K562 (cell line): ENCODE data around the gene TMCC2. TPM values are rescaled to one million over a fixed set of nuclear protein-coding genes. Genes with fewer than 3 reads are reported as not detected.

Experiments
- ATAC-seq: fragments of 200-7000 bp; cut with Tn5 transposase; 3 replicates; pipeline ENCODE4 v1.9.1; 2020; ENCODE audit warnings: moderate library complexity
- BruUV-seq: library from RNA; stranded (reverse); fragments of 400-500 nt; replicated peaks from 2 replicates; lab custom pipeline; 2021; lab: Mats Ljungman, UMichigan
- CTCF ChIA-PET: fragments of 300-600 bp; formaldehyde crosslinking; extraction: SDS; loops from one replicate; lab custom pipeline; 2021; ENCODE audit warnings: low intra/inter-chr PET ratio; lab: Yijun Ruan, JAX
- POLR2A ChIA-PET: fragments of 300-600, 350-650 bp; sonication (Branson Sonifier 250); formaldehyde crosslinking; extraction: SDS; loops from one replicate; lab custom pipeline; 2021; ENCODE audit warnings: antibody characterized with exemption, inconsistent platforms; lab: Yijun Ruan, JAX
- DNase-seq, 4 experiments: peaks; one replicate each; pipeline versions ENCODE4 v3.0.0 to v3.0.0-alpha.2; 2011 to 2018; ENCODE audit warnings: low spot score in 3 of 4, mixed read lengths in 3 of 4; ENCODE audit errors: extremely low read depth in 1 of 4
- FAIRE-seq: peaks from 2 replicates; lab custom pipeline; 2011; peaks lifted over from hg19 to GRCh38; lab: Jason Lieb, UNC
- H2AFZ ChIP-seq: 2 replicates; pipeline ENCODE4 v1.6.0; 2011; ENCODE audit warnings: low read depth, low read length, control low read depth, inconsistent platforms
- H3K27ac ChIP-seq: fragments of 200-600 bp; 3 replicates; pipeline ENCODE4 v1.8.0; 2011; ENCODE audit warnings: low read depth, mild to moderate bottlenecking, control low read depth, inconsistent platforms, low read length, moderate library complexity, mixed read lengths; ENCODE audit errors: extremely low read depth
- H3K27me3 ChIP-seq, 2 experiments: fragments of 300-600 bp in 1 of 2; 2 replicates in 1 of 2; 3 replicates in 1 of 2; pipeline versions ENCODE4 v1.6.0 to v1.8.0; 2011; ENCODE audit warnings: inconsistent platforms in 2 of 2, low read length in 2 of 2, mild to moderate bottlenecking in 1 of 2, mixed read lengths in 1 of 2, moderate library complexity in 1 of 2; ENCODE audit not compliant: control insufficient read depth in 2 of 2, insufficient read depth in 2 of 2
- H3K36me3 ChIP-seq: fragments of 300-600 bp; 3 replicates; pipeline ENCODE4 v1.8.0; 2011; ENCODE audit warnings: mild to moderate bottlenecking, low read length, inconsistent platforms; ENCODE audit not compliant: control insufficient read depth, insufficient read depth
- H3K4me1 ChIP-seq, 2 experiments: fragments of 200-600 bp in 1 of 2; replicated peaks in 1 of 2; 2 replicates in 1 of 2; 3 replicates in 1 of 2; pipeline versions ENCODE4 v1.5.1 to v1.8.0; 2011; ENCODE audit warnings: inconsistent platforms in 2 of 2, low read length in 2 of 2, mild to moderate bottlenecking in 1 of 2, mixed read lengths in 1 of 2, moderate library complexity in 1 of 2; ENCODE audit not compliant: control insufficient read depth in 2 of 2, insufficient read depth in 2 of 2
- H3K4me2 ChIP-seq: 2 replicates; pipeline ENCODE4 v1.6.1; 2011; ENCODE audit warnings: low read length, control low read depth, inconsistent platforms, mixed read lengths; ENCODE audit not compliant: insufficient read depth
- H3K4me3 ChIP-seq: fragments of 200-600 bp; sonication (generic), shearing (Covaris generic); 2 replicates; pipeline ENCODE4 v1.5.1; 2016; ENCODE audit warnings: control low read depth, inconsistent platforms
- H3K79me2 ChIP-seq: fragments of 200-600 bp; 3 replicates; pipeline ENCODE4 v1.8.0; 2011; ENCODE audit warnings: low read length, inconsistent platforms; ENCODE audit not compliant: control insufficient read depth, insufficient read depth
- H3K9ac ChIP-seq, 2 experiments: 2 replicates each; pipeline versions ENCODE4 v1.6.0 to v1.6.1; 2011; ENCODE audit warnings: low read depth in 2 of 2, low read length in 2 of 2, control low read depth in 1 of 2, inconsistent platforms in 1 of 2, mild to moderate bottlenecking in 1 of 2, mixed read lengths in 1 of 2; ENCODE audit not compliant: insufficient read depth in 1 of 2
- H3K9me1 ChIP-seq: one replicate; pipeline ENCODE4 v1.6.0; 2011; ENCODE audit warnings: inconsistent platforms, mild to moderate bottlenecking, low read length, moderate library complexity; ENCODE audit not compliant: control insufficient read depth, insufficient read depth
- H3K9me3 ChIP-seq: replicated peaks from 2 replicates; pipeline ENCODE4 v1.5.1; 2011; ENCODE audit warnings: low read depth, low read length, inconsistent platforms; ENCODE audit not compliant: control insufficient read depth, insufficient read depth
- H4K20me1 ChIP-seq: replicated peaks from 2 replicates; pipeline ENCODE4 v1.6.1; 2011; ENCODE audit warnings: low read length, inconsistent platforms, mixed read lengths; ENCODE audit not compliant: control insufficient read depth, insufficient read depth
- BMI1 ChIP-seq: fragments of 150-350 bp; IDR thresholded peaks from 2 replicates; pipeline ENCODE4 v1.6.1; 2014; ENCODE audit warnings: low read length
- CEBPB ChIP-seq: fragments of 450-650 bp; IDR thresholded peaks from 2 replicates; pipeline ENCODE4 v1.6.1; 2016; ENCODE audit warnings: missing genetic modification characterization, missing compliant biosample characterization
- CREB1 ChIP-seq, 2 experiments: sonication (generic) in 1 of 2; formaldehyde crosslinking in 1 of 2; IDR thresholded peaks; 2 replicates each; pipeline versions ENCODE4 v1.6.1 to v1.8.0; 2012 to 2022; ENCODE audit warnings: inconsistent platforms in 1 of 2, mild to moderate bottlenecking in 1 of 2, missing genetic modification reagents in 1 of 2, moderate library complexity in 1 of 2
- DMBX1 ChIP-seq: fragments of 250-450 bp; sonication (Bioruptor Pico); IDR thresholded peaks from 2 replicates; pipeline ENCODE4 v1.8.0; 2022; ENCODE audit warnings: inconsistent platforms, mild to moderate bottlenecking, moderate library complexity, borderline replicate concordance
- E2F8 ChIP-seq: fragments of 450-650 bp; IDR thresholded peaks from 2 replicates; pipeline ENCODE4 v1.7.1; 2018; ENCODE audit warnings: mild to moderate bottlenecking, low read depth; ENCODE audit not compliant: partially characterized antibody
- ESRRB ChIP-seq: fragments of 250-450 bp; sonication (Bioruptor Pico); IDR thresholded peaks from 2 replicates; pipeline ENCODE4 v1.5.0; 2020; ENCODE audit warnings: mild to moderate bottlenecking, moderate library complexity, borderline replicate concordance
- GABPB1 ChIP-seq: sonication (generic); formaldehyde crosslinking; IDR thresholded peaks from 2 replicates; pipeline ENCODE4 v1.8.0; 2022; ENCODE audit warnings: mild to moderate bottlenecking, missing genetic modification reagents
- PHTF2 ChIP-seq: fragments of 250-450 bp; sonication (Bioruptor Pico); IDR thresholded peaks from 2 replicates; pipeline ENCODE4 v1.5.0; 2021; ENCODE audit warnings: mild to moderate bottlenecking
- PREB ChIP-seq: sonication (generic); formaldehyde crosslinking; IDR thresholded peaks from 2 replicates; pipeline ENCODE4 v1.8.1; 2023; ENCODE audit warnings: mild to moderate bottlenecking, missing genetic modification reagents
- SRSF3 ChIP-seq: fragments of 200-400 bp; formaldehyde crosslinking; IDR thresholded peaks from 2 replicates; pipeline ENCODE4 v1.6.1; 2016; ENCODE audit warnings: mild to moderate bottlenecking, low read length, moderate library complexity; ENCODE audit not compliant: insufficient read depth
- STAT5A ChIP-seq: IDR thresholded peaks from 2 replicates; pipeline ENCODE4 v1.6.1; 2012; ENCODE audit warnings: low read length, inconsistent platforms, borderline replicate concordance
- U2AF1 ChIP-seq: fragments of 200-400 bp; formaldehyde crosslinking; optimal IDR thresholded peaks from 2 replicates; pipeline ENCODE3; 2017; ENCODE audit warnings: mild to moderate bottlenecking, low read depth, low read length, moderate library complexity
- WGBS: fragments of 100-300 bp; shearing (Covaris generic); methylation state at CpG from one replicate; pipeline ENCODE4 v1.1.6; 2016; ENCODE audit warnings: low coverage, mixed read lengths; ENCODE audit not compliant: insufficient coverage; ENCODE audit errors: missing lambda C conversion rate; 5-methylcytosine and 5-hydroxymethylcytosine counted together
- in situ Hi-C: fragments of 300-500 bp; cut with MboI; formaldehyde crosslinking; loops from 4 replicates; pipeline ENCODE4 v1.15.0; 2018; ENCODE audit warnings: inconsistent platforms, mixed read lengths
- intact Hi-C: fragments of 100-400 bp; cut with micrococcal nuclease; formaldehyde crosslinking; loops from 2 replicates; pipeline ENCODE4 v1.14.2; 2022
- polyA plus RNA-seq, 8 experiments: library from polyadenylated mRNA; depleted of rRNA in 4 of 8; stranded (reverse) in 5 of 8; unstranded in 3 of 8; fragments of >200 nt; fragmentation: Nextera tagmentation in 2 of 8; fragmentation: Illumina TruSeq in 1 of 8; extraction: Ambion mirVana in 2 of 8; extraction: Trizol in 1 of 8; gene quantifications; 2 replicates each; pipeline versions ENCODE4 v1.2.1 to v1.2.3, GENCODE V29; 2011 to 2014; ENCODE audit warnings: inconsistent platforms in 1 of 8, missing spikeins in 1 of 8
- total RNA-seq, 7 experiments: library from RNA; depleted of rRNA in 6 of 7; stranded (reverse); fragments of >200 nt in 6 of 7; fragmentation: Illumina TruSeq in 2 of 7; extraction: Trizol in 2 of 7; gene quantifications; 2 replicates each; pipeline versions ENCODE4 v1.2.1 to v1.2.3, GENCODE V29; 2011 to 2021; ENCODE audit warnings: low replicate concordance in 1 of 7

Gene TMCC2
- total and polyA plus RNA-seq, 9 of the 15 experiments (the other 6 are each of a cell fraction or from before 2014, with no cell fraction given): 0.06 to 1.8 (median 0.98) TPM

- TF ChIP-seq E2F8: no peak
- TF ChIP-seq CEBPB (tag): peak; percentile 56
Measured at GRCh38 chr1:205319081-205320018, 91.6 kb downstream of the TMCC2 start (continued).

GRCh38 chr1:205321162-205321958, 93.6 kb downstream of the TMCC2 start, which contains the start of gene NUAK2:
NUAK2 (minus strand) TSS chr1:205321745; CDS start chr1:205321628, 117 bp downstream.
- POLR2A ChIA-PET: interaction anchor here (0.6 to 1.3 kb wide), 8 partner anchors 10 to 758 kb away, joined by 3 to 4 read pairs (median 3); no protein-coding TSS in a partner anchor
- no peak for FAIRE-seq
- no peak for TF ChIP-seq BMI1
- peak; percentile 9; the same call in 1 of the 2 replicates for TF ChIP-seq CREB1 (IDR thresholded peaks at IDR 0.05)
- TF ChIP-seq CREB1 (CRISPR knock-in tag; IDR thresholded peaks at IDR 0.05): peak; percentile 65; the same call in 1 of the 2 replicates
- TF ChIP-seq DMBX1 (CRISPR knock-in tag): no peak; the same call in 1 of the 2 replicates
- no peak for TF ChIP-seq PREB (CRISPR knock-in tag)
- TF ChIP-seq STAT5A: no peak
- TF ChIP-seq PHTF2 (CRISPR knock-in tag): no peak
- no peak for TF ChIP-seq SRSF3
- peak; percentile 47 for TF ChIP-seq GABPB1 (CRISPR knock-in tag)
- TF ChIP-seq U2AF1: no peak
- no peak for TF ChIP-seq ESRRB (CRISPR knock-in tag)

More at GRCh38 chr1:205321162-205321958, 93.6 kb downstream of the TMCC2 start, which contains the start of gene NUAK2:
- H3K27me3 ChIP-seq: peaks cover 28 to 71% of the 10 kb centered on the region in 2 experiments
- H3K9ac ChIP-seq: peak within 1 kb of the TSS; percentile 31 to 89; a peak in 3 of 4 replicates
- H3K79me2 ChIP-seq: no peaks in the 10 kb centered on the region
- H3K4me2 ChIP-seq: peak within 1 kb of the TSS; percentile 78
- CTCF ChIA-PET: interaction anchor here (8.5 kb wide), 1 partner anchor 48 kb away, joined by 144 read pairs; no protein-coding TSS in a partner anchor
- no peaks in the 10 kb centered on the region for H3K9me1 ChIP-seq
- no TSS peak for BruUV-seq
- H2AFZ ChIP-seq: peak within 1 kb of the TSS; percentile 87
- H3K9me3 ChIP-seq: no peaks in the 10 kb centered on the region
- in situ Hi-C loops: loop anchor here (5.0 kb wide), 1 partner anchor 44 kb away; no protein-coding TSS in a partner anchor
- H3K27ac ChIP-seq: no peak within 1 kb of the TSS
- DNase-seq (peak; percentile 90 to 99 (median 96)), ATAC-seq (peak; percentile 99)
- H4K20me1 ChIP-seq: peaks cover 4% of the 10 kb centered on the region
- H3K4me3 ChIP-seq: peak within 1 kb of the TSS; percentile 49
- H3K4me1 ChIP-seq: peaks cover 3 to 15% of the 10 kb centered on the region in 2 experiments; a peak in 4 of 5 replicates
- WGBS: 1% methylated on average over 61 of the region's 75 CpGs
- H3K36me3 ChIP-seq: no peaks in the 10 kb centered on the region
- intact Hi-C loops: no loop called here
